Smooth muscle cell of the brain vasculature (primary cell): Measurements from ENCODE around the gene MTF1.
A peak's percentile ranks its signal among the peaks of the same experiment; 100 is the strongest.
"Not testable (repeated sequence)": the region's sequence is repeated elsewhere in the genome, so short reads cannot be mapped to it uniquely, and the experiment has no call there.

Source experiments
- DNase-seq: peaks from one replicate; pipeline ENCODE4 v3.0.0-alpha.2; 2012; ENCODE audit warnings: low read depth, low spot score

Gene MTF1

DNA sequence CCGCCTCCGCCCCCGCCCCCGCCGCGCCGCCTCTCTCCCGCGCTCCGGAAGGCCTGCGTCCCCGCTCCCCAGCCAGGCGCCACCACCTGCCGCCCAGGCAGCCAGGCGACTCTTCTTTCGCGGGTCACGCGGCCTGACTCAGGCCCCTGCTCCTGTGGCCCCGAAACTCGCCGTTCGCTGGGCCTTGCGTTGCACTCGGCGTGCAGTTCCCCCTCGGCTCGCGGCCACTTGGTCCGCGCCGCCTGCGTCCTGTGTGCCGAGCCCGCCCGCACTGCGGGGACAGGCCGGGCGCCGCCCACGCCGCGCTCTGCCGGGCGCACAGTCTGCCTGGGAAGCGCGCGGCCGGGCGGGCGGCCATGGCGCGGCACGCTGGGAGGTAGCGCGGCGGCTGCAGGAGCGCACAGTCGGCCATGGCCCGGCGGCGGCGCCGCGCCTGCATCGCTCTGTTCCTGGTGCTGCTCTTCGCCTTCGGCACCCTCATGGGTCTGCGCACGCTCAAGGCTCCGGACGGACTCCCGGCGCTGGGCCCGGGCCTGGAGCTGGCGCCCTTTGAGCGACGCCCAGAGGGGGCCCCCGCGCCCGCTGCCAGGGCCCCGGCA, 65.5 kb downstream of the MTF1 start, which contains the start of gene MANEAL:
Gene MANEAL (plus strand): TSS at position 75 of the 599 bp plus-strand sequence. CDS start 336 bp downstream, at position 411.
- no peak for DNase-seq

- DNase-seq = no peak
Measured at GRCh38 chr1:37792943-37793686, 66.3 kb downstream of the MTF1 start.

DNA sequence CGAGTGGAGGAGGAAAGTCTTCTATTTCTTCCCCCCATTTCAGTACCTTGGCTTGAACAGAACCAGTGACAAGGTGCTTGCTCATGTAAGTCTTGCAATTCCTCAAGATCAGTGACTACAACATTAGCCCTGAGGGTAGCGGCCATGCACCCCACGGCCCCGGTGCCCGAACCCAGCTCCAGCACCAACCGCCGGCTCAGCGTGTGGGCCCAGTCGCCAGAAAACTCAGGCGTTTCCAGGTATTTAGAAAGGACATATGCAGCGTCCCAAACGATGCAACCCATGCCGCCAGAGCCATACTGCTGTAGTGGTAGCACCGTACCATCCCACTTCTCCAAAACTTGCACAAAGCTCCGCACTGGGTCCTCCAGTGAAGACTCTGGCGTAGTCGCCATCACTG, 76.9 kb downstream of the MTF1 start:
- DNase-seq = no peak

DNA sequence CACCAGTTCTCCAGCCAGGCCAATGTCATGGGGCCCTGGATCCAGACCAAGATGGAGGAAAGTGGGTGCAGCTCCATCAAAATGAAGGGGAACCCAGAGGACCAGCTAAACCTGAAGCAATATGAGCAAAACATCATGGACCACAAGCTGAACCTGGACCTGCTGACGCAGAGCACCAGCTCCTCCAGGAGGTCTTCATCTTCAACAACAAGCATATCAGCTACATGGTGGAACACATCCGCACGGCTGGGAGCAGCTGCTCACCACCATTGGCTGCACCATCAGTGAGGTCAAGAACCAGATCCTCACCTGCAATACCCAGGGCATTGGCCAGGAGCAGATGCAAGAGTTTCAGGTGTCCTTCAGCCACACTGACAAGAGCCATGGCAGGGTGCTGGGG, 80.7 kb downstream of the MTF1 start:
- no peak for DNase-seq

GRCh38 chr1:37776946-37777516, 82.4 kb downstream of the MTF1 start:
- no peak for DNase-seq

- DNase-seq = not testable (repeated sequence)
Measured at GRCh38 chr1:37771440-37771839, 88.0 kb downstream of the MTF1 start.

- DNase-seq = no peak
Measured at GRCh38 chr1:37767488-37767887, 91.9 kb downstream of the MTF1 start.

DNA sequence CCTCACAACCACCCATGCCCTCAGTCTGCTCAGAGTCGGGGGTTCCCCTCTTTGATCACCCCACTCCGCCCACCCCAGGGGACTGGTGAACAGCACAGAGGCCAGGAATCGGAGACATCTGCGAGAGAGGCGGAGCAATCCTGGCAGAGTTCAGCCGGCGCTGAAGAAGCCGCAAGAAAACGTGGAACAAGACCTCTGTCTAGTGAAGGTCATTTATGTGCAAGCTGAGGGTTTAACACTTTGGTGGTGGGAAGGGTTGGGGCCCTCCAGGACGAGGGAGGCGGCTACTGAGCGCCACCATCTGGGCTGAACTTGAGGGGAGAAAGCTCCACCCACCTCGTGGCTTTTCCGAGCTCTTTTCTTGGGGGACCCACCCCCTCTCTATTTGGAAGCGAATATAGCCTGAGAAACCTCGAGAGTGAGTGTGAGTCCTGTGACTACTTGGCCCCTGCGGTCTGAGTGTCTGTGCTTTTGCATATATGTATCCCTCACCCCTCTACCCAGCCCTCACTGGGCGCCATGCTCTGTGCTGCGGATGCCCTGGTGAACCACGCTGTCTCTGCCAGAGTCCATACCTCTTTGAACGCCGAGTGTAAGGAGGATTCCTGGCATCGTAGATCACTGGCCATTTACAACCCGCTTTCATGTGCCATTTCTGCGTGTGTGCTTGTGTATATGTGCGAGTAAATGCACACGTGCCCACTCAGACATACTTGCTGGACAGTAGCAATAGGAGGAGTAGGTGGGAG, 93.3 kb downstream of the MTF1 start:
- DNase-seq = no peak

DNA sequence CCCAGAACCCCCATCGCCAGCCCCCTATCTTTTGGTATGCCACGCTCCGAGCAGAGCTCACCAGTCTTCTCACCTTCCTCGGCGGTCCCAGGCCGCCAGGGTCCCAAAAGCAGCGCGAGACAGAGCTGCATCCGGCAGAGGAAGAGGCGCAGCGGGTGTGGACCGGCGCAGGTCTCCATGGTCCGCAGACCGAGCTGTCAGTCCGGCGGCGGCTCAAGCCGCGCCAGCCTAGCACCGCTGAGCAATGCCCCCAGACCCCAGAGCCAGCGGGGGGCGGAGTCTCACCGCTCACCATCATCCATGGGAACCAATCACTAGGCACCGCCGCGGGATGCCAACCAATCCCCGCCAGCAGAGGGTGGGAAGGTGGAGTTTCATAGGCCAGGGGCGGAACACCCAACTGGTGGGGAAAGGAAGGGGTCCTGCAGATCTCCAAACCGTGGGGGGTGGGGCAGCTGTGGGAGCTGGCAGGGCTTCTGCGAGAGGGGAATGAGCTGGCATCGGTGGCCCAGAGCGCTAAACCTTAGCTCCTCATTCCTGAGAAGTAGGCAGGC, 94.4 kb downstream of the MTF1 start, which contains the start of gene EPHA10:
Gene EPHA10 (minus strand): TSS at position 233 of the 554 bp plus-strand sequence. CDS start 54 bp downstream, at position 179.
- DNase-seq = no peak

- peak; percentile 23 for DNase-seq
Measured at GRCh38 chr1:37764414-37764825, 95.0 kb downstream of the MTF1 start.

- no peak for DNase-seq
Measured at GRCh38 chr1:37763791-37764413, 95.5 kb downstream of the MTF1 start.

GRCh38 chr1:37762516-37762915, 96.9 kb downstream of the MTF1 start:
- DNase-seq = no peak

DNA sequence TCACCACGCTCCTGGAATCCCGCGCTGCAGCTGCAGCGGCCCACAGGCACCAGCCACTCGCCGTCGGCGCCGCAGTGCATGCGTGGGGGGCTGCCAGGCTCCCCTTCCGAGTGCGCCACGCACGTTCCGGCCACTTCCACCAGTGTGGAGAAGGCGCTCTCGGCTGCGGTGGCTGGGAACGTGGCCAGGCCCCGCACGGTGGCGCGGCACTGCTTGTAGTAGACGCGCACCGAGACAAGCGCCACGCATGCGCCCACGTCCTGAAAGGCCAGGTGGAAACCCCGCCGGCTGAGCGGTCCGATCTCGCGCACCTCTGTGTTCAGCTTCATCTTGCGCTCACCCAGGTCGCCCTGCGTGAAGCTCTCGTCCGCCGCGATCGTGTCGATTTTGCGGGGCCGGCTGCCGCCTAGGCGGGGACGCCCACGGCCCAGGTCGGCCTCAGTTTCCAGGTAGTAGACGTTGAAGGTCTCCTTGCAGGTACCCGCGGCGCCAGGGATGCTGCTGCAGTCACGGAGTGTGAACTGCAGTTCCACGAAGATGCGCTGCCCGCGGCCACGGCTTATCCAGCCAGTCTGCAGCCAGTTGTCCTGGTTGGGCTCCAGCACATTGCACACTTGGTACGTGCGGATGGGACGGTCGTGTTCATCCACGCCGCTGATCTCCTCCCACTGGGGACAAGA, 97.8 kb downstream of the MTF1 start:
- no peak for DNase-seq
